Thoracic aorta (tissue), 2 donors: Measurements from ENCODE around the gene SULT1E1. TPM values are rescaled to one million over a fixed set of nuclear protein-coding genes. Genes with fewer than 3 reads are reported as not detected.

Source experiments
- ATAC-seq: fragments of 150-250 bp; one replicate; pipeline ENCODE4 v1.8.0; 2017; ENCODE audit warnings: low read depth; ENCODE audit not compliant: insufficient number of reproducible peaks, low FRiP score
- DNase-seq: peaks from one replicate; pipeline ENCODE4 v3.0.0-alpha.2; 2020; ENCODE audit warnings: low spot score
- H3K27ac ChIP-seq, 2 donors: fragments of 200-600 bp; sonication (generic); 1 replicate in 1 of 2; 2 replicates in 1 of 2; pipeline ENCODE4 v1.5.1; 2016; ENCODE audit warnings: mild to moderate bottlenecking in 2 of 2, moderate library complexity in 2 of 2
- H3K27me3 ChIP-seq: fragments of 200-600 bp; sonication (generic); replicated peaks from 2 replicates; pipeline ENCODE4 v1.6.0; 2016; ENCODE audit warnings: mild to moderate bottlenecking; ENCODE audit not compliant: insufficient read depth
- H3K36me3 ChIP-seq: fragments of 200-600 bp; sonication (generic); one replicate; pipeline ENCODE4 v1.5.1; 2016
- H3K4me1 ChIP-seq, 2 donors: fragments of 200-600 bp; sonication (generic); 1 replicate in 1 of 2; 2 replicates in 1 of 2; pipeline versions ENCODE4 v1.5.1 to v1.6.0; 2016; ENCODE audit warnings: low read depth in 2 of 2, mild to moderate bottlenecking in 1 of 2; ENCODE audit not compliant: control insufficient read depth in 1 of 2
- H3K4me3 ChIP-seq: fragments of 200-600 bp; sonication (generic); 2 replicates; pipeline ENCODE4 v1.5.1; 2016; ENCODE audit warnings: mild to moderate bottlenecking
- H3K9me3 ChIP-seq: fragments of 200-600 bp; sonication (generic); 2 replicates; pipeline ENCODE4 v1.5.1; 2016
- CTCF ChIP-seq: fragments of 200-600 bp; sonication (generic); IDR thresholded peaks from one replicate; pipeline ENCODE4 v1.5.1; 2019; ENCODE audit warnings: antibody characterized with exemption
- total RNA-seq, 2 donors: library from RNA; depleted of rRNA; stranded (reverse); fragments of >200 nt; gene quantifications; one replicate each; pipeline versions ENCODE4 v1.1.0 to v1.2.3, GENCODE V29; 2016

Gene SULT1E1
- total RNA-seq, 2 donors from 2014 or later: 0.54 TPM; not detected in 1

GRCh38 chr4:69823481-69824186 is 36.3 kb downstream of the SULT1E1 start:
- H3K4me1 ChIP-seq: no peaks in the 10 kb centered on the region
- H3K4me3 ChIP-seq: no peak overlapping the region
- no peak for DNase-seq
- no peak overlapping the region for H3K27ac ChIP-seq
- TF ChIP-seq CTCF: no peak
- H3K36me3 ChIP-seq: no peaks in the 10 kb centered on the region
- no peaks in the 10 kb centered on the region for H3K27me3 ChIP-seq
- H3K9me3 ChIP-seq: no peaks in the 10 kb centered on the region
- ATAC-seq: no peak

- H3K27me3 ChIP-seq: no peaks in the 10 kb centered on the region
- H3K9me3 ChIP-seq: no peaks in the 10 kb centered on the region
- no peak overlapping the region for H3K4me3 ChIP-seq
- TF ChIP-seq CTCF: no peak
- no peak for DNase-seq
- H3K36me3 ChIP-seq: no peaks in the 10 kb centered on the region
- H3K27ac ChIP-seq: no peak overlapping the region
- ATAC-seq: no peak
- no peaks in the 10 kb centered on the region for H3K4me1 ChIP-seq
These were observed 36.9 kb downstream of the SULT1E1 start for GRCh38 chr4:69823048-69823447.

GRCh38 chr4:69822198-69822597 is 37.7 kb downstream of the SULT1E1 start:
- Histone ChIP-seq H3K4me1 (no peaks in the 10 kb centered on the region), H3K27me3 (no peaks in the 10 kb centered on the region), H3K4me3 (no peak overlapping the region), H3K27ac (no peak overlapping the region), H3K36me3 (no peaks in the 10 kb centered on the region), H3K9me3 (no peaks in the 10 kb centered on the region)
- DNase-seq: no peak
- ATAC-seq: no peak
- no peak for TF ChIP-seq CTCF

- Histone ChIP-seq H3K4me1 (peaks cover 6 to 7% of the 10 kb centered on the region in 2 donors), H3K27ac (no peak overlapping the region), H3K9me3 (no peaks in the 10 kb centered on the region), H3K36me3 (no peaks in the 10 kb centered on the region), H3K4me3 (no peak overlapping the region), H3K27me3 (no peaks in the 10 kb centered on the region)
- ATAC-seq: no peak
- TF ChIP-seq CTCF: no peak
- DNase-seq: no peak
These were observed 41.8 kb downstream of the SULT1E1 start for GRCh38 chr4:69818060-69818639.

GRCh38 chr4:69816236-69816635 is 43.7 kb downstream of the SULT1E1 start:
- Histone ChIP-seq H3K27ac (no peak overlapping the region), H3K27me3 (no peaks in the 10 kb centered on the region), H3K36me3 (no peaks in the 10 kb centered on the region), H3K4me1 (peaks cover 6 to 7% of the 10 kb centered on the region in 2 donors), H3K9me3 (no peaks in the 10 kb centered on the region), H3K4me3 (no peak overlapping the region)
- no peak for ATAC-seq
- no peak for TF ChIP-seq CTCF
- DNase-seq: no peak
